Cerebellar cortex (tissue), 1 donor: ENCODE results near the gene ETHE1.
A peak's percentile ranks its signal among the peaks of the same experiment; 100 is the strongest.

Source experiments
- DNase-seq: peaks from one replicate; pipeline ENCODE4 v3.0.0-alpha.2; 2015; ENCODE audit warnings: low spot score

Gene ETHE1

DNA sequence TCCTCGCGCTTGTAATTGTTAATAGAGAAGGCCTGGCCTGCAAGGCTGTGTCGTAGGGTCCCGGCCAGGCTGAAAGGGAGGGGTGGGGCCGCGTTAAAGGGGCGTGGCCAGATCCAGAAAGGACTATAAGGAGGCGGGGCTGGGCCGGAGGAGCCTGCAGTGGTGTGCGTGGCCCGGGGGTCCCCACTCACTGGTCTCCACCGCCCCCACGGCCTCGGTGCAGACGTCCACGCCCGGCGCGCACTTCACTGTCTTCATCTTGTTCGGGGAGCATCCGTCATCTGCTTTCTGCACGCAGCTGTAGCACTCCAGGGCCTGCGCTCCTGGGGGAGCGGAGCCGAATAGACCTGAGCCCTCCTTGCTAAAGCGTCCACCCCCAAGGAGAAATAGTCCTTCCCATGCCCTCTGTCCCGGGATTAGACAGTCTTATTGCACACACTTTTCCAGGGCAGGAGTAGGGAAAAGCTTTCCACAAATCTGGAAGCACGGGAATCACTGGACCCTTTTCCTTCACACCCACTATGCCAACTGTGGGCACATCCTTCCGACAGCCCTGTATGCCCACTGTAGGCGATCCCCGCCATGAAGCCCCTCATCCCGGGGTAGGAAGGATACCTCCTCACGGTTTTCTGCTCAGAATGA, 62.7 kb downstream of the ETHE1 start:
- no peak for DNase-seq

DNA sequence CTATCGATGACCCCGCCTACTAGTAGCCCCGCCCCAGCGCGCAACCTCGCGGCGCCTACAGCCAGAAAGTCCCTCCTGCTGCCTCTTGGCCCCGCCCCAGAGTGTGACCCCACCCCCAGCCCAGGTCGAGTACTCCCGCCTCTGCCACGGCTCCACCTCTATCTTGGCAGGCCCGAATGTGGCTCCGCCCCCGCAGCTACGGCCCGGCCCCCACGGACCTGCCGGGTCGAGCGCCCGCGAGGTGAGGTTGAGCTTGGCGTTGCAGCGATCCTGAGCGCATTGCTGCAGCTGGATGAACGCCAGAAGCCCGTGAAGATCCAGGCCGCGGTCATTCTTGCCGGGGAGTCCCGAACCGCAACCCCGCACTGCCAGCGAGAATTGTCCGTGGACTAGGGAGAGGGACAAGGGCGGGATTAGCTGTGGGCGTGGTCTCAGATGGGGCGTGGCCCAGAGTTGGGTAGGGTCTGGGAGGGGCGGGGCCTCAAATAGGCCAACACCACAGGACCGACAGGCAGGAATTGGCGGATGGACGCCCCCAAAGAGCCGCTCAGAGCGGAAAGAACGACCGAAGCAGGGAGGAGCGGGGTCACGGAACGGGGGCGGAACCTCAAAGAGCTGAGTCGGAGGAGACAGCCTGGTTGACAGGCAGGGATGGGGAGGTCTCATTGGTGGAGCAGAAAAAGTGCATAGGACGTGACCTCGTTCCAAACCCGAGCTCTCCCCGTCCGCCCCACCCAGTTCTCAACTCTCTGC, 63.4 kb downstream of the ETHE1 start:
- DNase-seq: peak; percentile 85

DNA sequence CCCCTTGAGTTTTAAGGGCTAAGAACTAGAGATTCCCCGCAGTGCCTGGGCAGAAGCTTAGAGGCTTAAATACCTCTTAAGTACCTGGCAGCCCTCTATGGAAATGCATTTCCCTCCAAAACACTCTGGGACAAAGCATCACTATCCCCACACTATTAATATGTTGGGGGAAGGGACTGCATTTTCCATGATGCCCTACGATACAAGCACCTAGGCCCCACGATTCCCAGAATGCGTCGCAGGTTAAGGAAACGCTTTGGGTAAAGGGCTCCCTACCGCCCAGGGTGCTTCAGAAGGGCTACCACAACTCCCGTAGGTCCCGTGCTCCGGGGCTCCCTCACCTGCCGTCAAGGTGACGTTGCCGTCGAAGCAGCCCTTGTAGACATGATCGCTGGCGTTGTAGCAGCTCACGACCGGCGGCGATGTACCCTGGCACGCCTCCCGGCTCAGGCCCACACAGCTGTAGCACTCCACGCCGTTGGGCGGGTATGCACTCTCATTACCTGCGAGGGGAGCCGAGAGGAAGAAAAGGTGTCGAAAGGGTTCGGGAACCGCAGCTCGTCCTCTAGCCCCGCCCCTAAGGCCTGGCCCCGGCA, 64.1 kb downstream of the ETHE1 start:
- DNase-seq: no peak

DNA sequence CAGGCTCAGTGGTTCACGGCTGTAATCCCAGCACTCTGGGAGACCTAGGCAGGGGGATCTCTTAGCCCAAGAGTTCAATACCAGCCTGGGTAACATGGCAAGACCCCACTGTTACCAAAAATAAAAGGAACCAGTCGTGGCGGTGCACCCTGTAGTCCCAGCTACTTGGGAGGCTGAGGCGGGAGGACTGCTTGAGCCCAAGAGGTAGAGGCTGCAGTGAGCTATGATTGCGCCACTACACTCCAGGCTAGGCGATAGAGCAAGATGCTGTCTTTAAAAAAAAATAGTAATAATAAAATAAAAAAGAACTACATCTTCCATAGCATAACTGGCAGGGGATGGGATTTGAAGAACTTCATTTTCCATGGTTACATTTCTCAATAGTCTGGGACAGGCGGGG, 64.6 kb downstream of the ETHE1 start:
- no peak for DNase-seq

DNA sequence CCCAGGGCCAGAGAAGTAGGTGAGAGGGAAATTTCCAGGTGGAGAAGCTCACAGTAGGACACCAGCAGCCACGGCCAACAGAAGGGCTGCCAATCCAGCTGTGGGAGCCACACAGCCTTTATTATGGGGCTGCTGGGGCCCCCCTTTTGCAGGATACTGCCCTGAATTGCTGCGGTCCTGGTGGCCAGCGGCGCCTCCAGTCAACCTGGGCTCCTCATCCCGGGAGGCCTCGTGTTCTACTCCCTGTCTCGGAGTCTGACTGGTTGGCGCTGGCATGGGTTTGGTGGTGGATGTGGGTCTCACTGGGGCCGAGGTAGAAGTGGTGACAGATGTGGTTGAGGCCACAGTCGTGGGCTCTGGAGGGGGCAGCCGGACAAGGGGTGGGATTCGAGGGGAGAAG, 65.7 kb downstream of the ETHE1 start:
- DNase-seq: no peak

DNA sequence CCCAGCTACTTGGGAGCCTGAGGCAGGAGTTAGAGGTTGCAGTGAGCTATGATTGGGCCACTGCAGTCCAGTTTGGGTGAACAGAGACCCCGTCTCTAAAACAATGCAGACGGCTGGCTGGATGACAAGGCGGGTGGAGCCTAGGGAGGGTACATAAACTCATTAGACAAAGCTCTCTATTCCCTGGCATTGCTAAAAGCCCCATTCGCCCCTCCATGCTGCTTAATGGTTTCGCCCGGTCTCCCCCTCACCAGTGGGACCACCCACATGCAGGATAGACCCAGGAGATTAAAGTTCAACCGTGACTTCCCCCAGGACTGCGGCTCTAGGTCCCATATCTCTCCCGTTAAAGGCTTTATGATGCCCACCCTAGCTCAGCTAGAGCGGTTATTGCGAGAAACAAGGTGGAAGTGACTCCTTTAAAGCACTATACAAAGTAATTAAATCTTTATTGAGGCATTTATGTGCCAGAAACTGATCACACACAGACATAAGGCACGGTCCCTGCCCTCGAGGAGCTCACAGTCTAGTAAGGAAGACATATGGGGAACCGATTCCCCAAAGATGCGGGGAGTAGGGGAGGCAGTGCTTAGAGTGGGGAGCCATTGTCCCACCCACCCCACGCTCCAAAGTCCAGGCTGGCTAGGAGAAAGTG, 66.5 kb downstream of the ETHE1 start:
- DNase-seq: no peak

DNA sequence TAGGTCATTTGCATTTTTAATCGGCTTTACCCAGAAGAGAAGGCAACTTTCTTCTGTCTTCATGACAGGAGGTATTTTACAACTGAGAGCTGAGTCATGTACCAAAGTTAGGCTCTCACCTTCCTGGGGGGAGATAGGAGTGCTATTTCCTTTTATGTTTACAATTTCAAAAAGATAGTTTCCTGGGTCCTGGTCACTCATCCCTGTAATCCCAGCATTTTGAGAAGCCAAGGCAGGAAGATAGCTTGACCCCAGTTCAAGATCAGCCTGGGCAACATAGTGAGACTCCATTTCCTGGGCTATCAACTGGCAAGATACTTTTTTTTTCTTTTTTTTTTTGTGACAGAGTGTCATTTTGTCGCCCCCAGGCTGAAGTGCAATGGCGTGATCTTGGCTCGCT, 69.2 kb downstream of the ETHE1 start:
- DNase-seq: no peak
